ENCODE data around the gene KLHL13. TPM values are rescaled to one million over a fixed set of nuclear protein-coding genes. Genes with fewer than 3 reads are reported as not detected.

Gene KLHL13
- total and polyA plus RNA-seq, 2 experiments from 2014 or later, result 18.5 to 44.9 TPM

DNA sequence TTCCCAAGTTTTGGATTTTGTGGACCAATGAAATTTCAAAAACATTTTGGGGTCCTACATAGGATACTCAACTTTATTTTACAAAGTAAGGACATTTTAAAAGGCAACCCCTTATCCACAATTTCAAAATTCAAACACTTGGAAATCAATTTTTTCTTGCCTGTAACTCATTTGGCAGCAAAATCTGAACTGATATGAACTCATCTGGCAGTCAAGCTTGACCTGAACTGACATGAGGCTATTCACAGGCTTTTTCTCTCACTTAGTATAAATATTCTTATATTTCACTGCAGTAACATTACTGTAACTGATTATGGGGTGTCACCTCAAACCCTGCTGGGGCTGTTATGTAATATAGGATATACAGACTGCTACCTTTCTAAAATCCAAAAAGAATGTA, 116.1 kb downstream of the KLHL13 start:
- Histone ChIP-seq H3K27ac (no peak overlapping the region), H3K4me3 (no peak overlapping the region), H3K9me2 (replicated peaks; ENCODE audit: insufficient read depth) (no peaks in the 10 kb centered on the region), H2AFZ (no peak overlapping the region), H3K4me1 (ENCODE audit: insufficient read depth) (no peaks in the 10 kb centered on the region), H3K79me2 (no peaks in the 10 kb centered on the region), H4K20me1 (ENCODE audit: insufficient read depth, poor library complexity, severe bottlenecking) (no peaks in the 10 kb centered on the region), H3K27me3 (no peaks in the 10 kb centered on the region), H3K9me3 (ENCODE audit: low read depth) (no peaks in the 10 kb centered on the region), H3K4me2 (no peak overlapping the region), H3K36me3 (replicated peaks; ENCODE audit: insufficient read depth, low read depth) (no peaks in the 10 kb centered on the region)
- no peak for TF ChIP-seq EZH2phosphoT487 (IDR thresholded peaks at IDR 0.05; ENCODE audit: low read depth, severe bottlenecking, unreplicated experiment)
- no peak for TF ChIP-seq EZH2 (IDR thresholded peaks at IDR 0.05; ENCODE audit: borderline replicate concordance)
- TF ChIP-seq, protein P1, sequence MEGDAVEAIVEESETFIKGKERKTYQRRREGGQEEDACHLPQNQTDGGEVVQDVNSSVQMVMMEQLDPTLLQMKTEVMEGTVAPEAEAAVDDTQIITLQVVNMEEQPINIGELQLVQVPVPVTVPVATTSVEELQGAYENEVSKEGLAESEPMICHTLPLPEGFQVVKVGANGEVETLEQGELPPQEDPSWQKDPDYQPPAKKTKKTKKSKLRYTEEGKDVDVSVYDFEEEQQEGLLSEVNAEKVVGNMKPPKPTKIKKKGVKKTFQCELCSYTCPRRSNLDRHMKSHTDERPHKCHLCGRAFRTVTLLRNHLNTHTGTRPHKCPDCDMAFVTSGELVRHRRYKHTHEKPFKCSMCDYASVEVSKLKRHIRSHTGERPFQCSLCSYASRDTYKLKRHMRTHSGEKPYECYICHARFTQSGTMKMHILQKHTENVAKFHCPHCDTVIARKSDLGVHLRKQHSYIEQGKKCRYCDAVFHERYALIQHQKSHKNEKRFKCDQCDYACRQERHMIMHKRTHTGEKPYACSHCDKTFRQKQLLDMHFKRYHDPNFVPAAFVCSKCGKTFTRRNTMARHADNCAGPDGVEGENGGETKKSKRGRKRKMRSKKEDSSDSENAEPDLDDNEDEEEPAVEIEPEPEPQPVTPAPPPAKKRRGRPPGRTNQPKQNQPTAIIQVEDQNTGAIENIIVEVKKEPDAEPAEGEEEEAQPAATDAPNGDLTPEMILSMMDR (IDR thresholded peaks at IDR 0.05; ENCODE audit: poor library complexity), result no peak
- DNase-seq (ENCODE audit: low spot score), result no peak

DNA sequence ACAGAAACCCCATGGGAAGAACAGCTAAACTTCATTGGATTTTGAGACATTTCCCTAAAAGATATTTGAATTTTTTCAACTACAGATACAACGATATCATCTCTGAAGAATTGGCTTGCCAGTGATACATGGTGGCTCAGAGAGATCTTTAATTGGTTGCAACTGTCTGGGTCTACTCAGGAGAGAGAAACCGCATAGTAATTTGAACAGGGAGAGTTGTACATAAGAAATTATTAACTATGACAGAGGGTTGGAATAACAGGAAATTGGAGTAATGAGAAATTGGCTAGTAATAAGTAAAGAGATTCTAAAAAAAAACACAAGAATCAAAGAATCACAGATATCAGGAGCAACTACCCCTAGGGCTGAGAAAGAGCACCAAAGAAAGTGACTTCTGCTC, 118.4 kb downstream of the KLHL13 start:
- Histone ChIP-seq H3K4me1 (ENCODE audit: insufficient read depth) (no peaks in the 10 kb centered on the region), H3K36me3 (replicated peaks; ENCODE audit: insufficient read depth, low read depth) (no peaks in the 10 kb centered on the region), H3K9me3 (ENCODE audit: low read depth) (no peaks in the 10 kb centered on the region), H3K4me2 (no peak overlapping the region), H3K79me2 (no peaks in the 10 kb centered on the region), H3K9me2 (replicated peaks; ENCODE audit: insufficient read depth) (no peaks in the 10 kb centered on the region), H3K4me3 (no peak overlapping the region), H4K20me1 (ENCODE audit: insufficient read depth, poor library complexity, severe bottlenecking) (no peaks in the 10 kb centered on the region), H3K27ac (no peak overlapping the region), H3K27me3 (no peaks in the 10 kb centered on the region), H2AFZ (no peak overlapping the region)
- no peak for TF ChIP-seq EZH2 (IDR thresholded peaks at IDR 0.05; ENCODE audit: borderline replicate concordance)
- 74% methylated on average over 2 of the region's 2 CpGs for WGBS (ENCODE audit: low lambda C conversion rate, missing lambda C conversion rate)
- no peak for DNase-seq (ENCODE audit: low spot score)

DNA sequence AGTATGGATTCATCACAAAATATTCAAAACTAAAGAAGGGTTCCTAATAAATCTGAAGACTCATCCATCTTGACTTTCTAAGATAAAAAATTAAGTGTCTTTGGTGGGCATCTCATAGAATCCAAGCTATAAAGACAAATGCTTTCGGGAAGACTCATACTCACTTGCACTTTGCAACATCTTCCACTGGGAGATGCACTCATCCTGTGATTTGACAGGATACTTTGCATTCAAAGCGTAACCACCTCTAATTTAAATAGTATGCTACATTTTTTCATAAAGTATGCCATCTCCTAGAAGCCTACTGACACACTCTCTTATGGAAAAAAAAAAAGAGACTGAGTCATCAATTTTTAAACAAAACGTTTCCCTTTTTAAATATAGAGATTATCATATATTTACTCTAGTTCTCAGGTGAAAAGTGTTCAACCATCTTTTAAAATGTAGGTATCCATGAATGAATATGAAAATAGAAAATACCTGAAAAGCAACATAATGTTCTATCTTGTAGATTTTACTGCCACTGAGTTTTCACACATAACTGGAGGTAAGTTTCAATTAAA, 119.6 kb downstream of the KLHL13 start:
- H2AFZ ChIP-seq, result no peak overlapping the region
- H3K4me2 ChIP-seq, result no peak overlapping the region
- no peaks in the 10 kb centered on the region for H4K20me1 ChIP-seq (ENCODE audit: insufficient read depth, poor library complexity, severe bottlenecking)
- no peak overlapping the region for H3K4me3 ChIP-seq
- H3K9me2 ChIP-seq (replicated peaks; ENCODE audit: insufficient read depth), result no peaks in the 10 kb centered on the region
- H3K27me3 ChIP-seq, result no peaks in the 10 kb centered on the region
- DNase-seq (ENCODE audit: low spot score), result no peak
- 56% methylated on average over 3 of the region's 3 CpGs for WGBS (ENCODE audit: low lambda C conversion rate, missing lambda C conversion rate)
- no peaks in the 10 kb centered on the region for H3K36me3 ChIP-seq (replicated peaks; ENCODE audit: insufficient read depth, low read depth)
- TF ChIP-seq, protein P1 (IDR thresholded peaks at IDR 0.05; ENCODE audit: poor library complexity), result peak; percentile 33
- TF ChIP-seq EZH2 (IDR thresholded peaks at IDR 0.05; ENCODE audit: borderline replicate concordance) (no peak), EZH2phosphoT487 (IDR thresholded peaks at IDR 0.05; ENCODE audit: low read depth, severe bottlenecking, unreplicated experiment) (no peak)
- no peaks in the 10 kb centered on the region for H3K4me1 ChIP-seq (ENCODE audit: insufficient read depth)
- H3K27ac ChIP-seq, result no peak overlapping the region
- no peaks in the 10 kb centered on the region for H3K9me3 ChIP-seq (ENCODE audit: low read depth)
- no peaks in the 10 kb centered on the region for H3K79me2 ChIP-seq

DNA sequence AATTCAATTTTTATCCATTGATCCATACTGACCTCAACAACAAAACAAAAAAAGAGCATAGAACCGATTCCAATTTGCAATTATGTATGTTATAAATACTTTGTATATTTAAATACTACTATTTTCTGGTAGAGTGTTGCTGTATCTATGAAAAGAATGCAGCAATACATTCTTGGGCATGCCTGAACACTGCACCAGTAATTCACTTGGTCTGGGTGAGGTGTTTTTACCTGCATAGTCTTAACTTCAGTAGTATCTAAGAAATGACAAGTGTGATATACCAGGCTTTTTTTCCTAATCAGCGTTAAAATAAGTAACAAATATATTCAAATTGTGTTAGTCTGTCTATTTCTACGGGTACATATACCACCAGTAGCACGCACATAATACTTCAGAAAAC, 120.2 kb downstream of the KLHL13 start:
- no peaks in the 10 kb centered on the region for H3K4me1 ChIP-seq (ENCODE audit: insufficient read depth)
- DNase-seq (ENCODE audit: low spot score), result no peak
- H3K9me3 ChIP-seq (ENCODE audit: low read depth), result no peaks in the 10 kb centered on the region
- H3K36me3 ChIP-seq (replicated peaks; ENCODE audit: insufficient read depth, low read depth), result no peaks in the 10 kb centered on the region
- H3K9me2 ChIP-seq (replicated peaks; ENCODE audit: insufficient read depth), result no peaks in the 10 kb centered on the region
- TF ChIP-seq, protein P1 (IDR thresholded peaks at IDR 0.05; ENCODE audit: poor library complexity), result no peak
- no peak for TF ChIP-seq EZH2phosphoT487 (IDR thresholded peaks at IDR 0.05; ENCODE audit: low read depth, severe bottlenecking, unreplicated experiment)
- no peak for TF ChIP-seq EZH2 (IDR thresholded peaks at IDR 0.05; ENCODE audit: borderline replicate concordance)
- H3K27ac ChIP-seq, result no peak overlapping the region
- 66% methylated on average over 4 of the region's 4 CpGs for WGBS (ENCODE audit: low lambda C conversion rate, missing lambda C conversion rate)
- H3K79me2 ChIP-seq, result no peaks in the 10 kb centered on the region
- no peak overlapping the region for H3K4me3 ChIP-seq
- no peak overlapping the region for H2AFZ ChIP-seq
- H4K20me1 ChIP-seq (ENCODE audit: insufficient read depth, poor library complexity, severe bottlenecking), result no peaks in the 10 kb centered on the region
- no peaks in the 10 kb centered on the region for H3K27me3 ChIP-seq
- H3K4me2 ChIP-seq, result no peak overlapping the region
